GM23338 (cell line): ENCODE results near the gene YIF1A. TPM values are rescaled to one million over a fixed set of nuclear protein-coding genes. Genes with fewer than 3 reads are reported as not detected.

Experiments used
- ATAC-seq: fragments of 200-7000 bp; cut with Tn5 transposase; 3 replicates; pipeline ENCODE4 v1.9.1; 2020
- DNase-seq: peaks from one replicate; pipeline ENCODE4 v3.0.0-alpha.2; 2015; ENCODE audit warnings: low spot score
- H2AFZ ChIP-seq: fragments of 200-600 bp; sonication (generic); 2 replicates; pipeline ENCODE4 v1.8.0; 2016; ENCODE audit warnings: antibody characterized with exemption, mild to moderate bottlenecking, moderate library complexity
- H3F3A ChIP-seq: fragments of 200-600 bp; sonication (generic); replicated peaks from 2 replicates; pipeline ENCODE4 v1.8.0; 2017; ENCODE audit warnings: antibody characterized with exemption, mixed run types, low read depth
- H3K27ac ChIP-seq: fragments of 200-600 bp; sonication (generic); 2 replicates; pipeline ENCODE4 v1.6.1; 2016; ENCODE audit warnings: low read depth
- H3K27me3 ChIP-seq: fragments of 200-600 bp; sonication (generic); 2 replicates; pipeline ENCODE4 v1.8.0; 2016; ENCODE audit warnings: mild to moderate bottlenecking, mixed run types, moderate library complexity; ENCODE audit not compliant: insufficient read depth
- H3K36me3 ChIP-seq: fragments of 200-600 bp; sonication (generic); 2 replicates; pipeline ENCODE4 v1.8.0; 2016; ENCODE audit warnings: mild to moderate bottlenecking; ENCODE audit not compliant: insufficient read depth
- H3K4me1 ChIP-seq: fragments of 200-600 bp; sonication (generic); 2 replicates; pipeline ENCODE4 v1.8.0; 2016; ENCODE audit warnings: mild to moderate bottlenecking, moderate library complexity; ENCODE audit not compliant: insufficient read depth
- H3K4me2 ChIP-seq: fragments of 200-600 bp; sonication (generic); 2 replicates; pipeline ENCODE4 v1.7.1; 2017; ENCODE audit warnings: mixed run types
- H3K4me3 ChIP-seq: fragments of 200-600 bp; sonication (generic); 2 replicates; pipeline ENCODE4 v1.6.1; 2016; ENCODE audit warnings: mixed run types
- H3K79me2 ChIP-seq: fragments of 200-600 bp; sonication (generic); replicated peaks from 2 replicates; pipeline ENCODE4 v1.8.0; 2017; ENCODE audit warnings: mild to moderate bottlenecking; ENCODE audit not compliant: insufficient read depth
- H3K9me2 ChIP-seq: fragments of 200-600 bp; sonication (generic); 2 replicates; pipeline ENCODE4 v1.8.0; 2017; ENCODE audit not compliant: insufficient read depth
- H4K20me1 ChIP-seq: fragments of 200-600 bp; sonication (generic); replicated peaks from 2 replicates; pipeline ENCODE4 v1.8.0; 2017; ENCODE audit warnings: mild to moderate bottlenecking; ENCODE audit not compliant: insufficient read depth
- H3K27ac Mint-ChIP-seq: 2 replicates; pipeline ENCODE4 v1.8.0; 2020; ENCODE audit warnings: inconsistent platforms, mild to moderate bottlenecking, moderate library complexity, mixed read lengths
- H3K27me3 Mint-ChIP-seq: 3 replicates; pipeline ENCODE4 v1.8.0; 2022; ENCODE audit warnings: low read depth, mild to moderate bottlenecking, moderate library complexity, mixed read lengths, inconsistent platforms; ENCODE audit not compliant: insufficient read depth, poor library complexity
- H3K36me3 Mint-ChIP-seq: 3 replicates; pipeline ENCODE4 v1.8.0; 2021; ENCODE audit warnings: low read depth, mild to moderate bottlenecking, inconsistent platforms, moderate library complexity, mixed read lengths
- H3K4me1 Mint-ChIP-seq: 3 replicates; pipeline ENCODE4 v1.8.0; 2020; ENCODE audit warnings: mild to moderate bottlenecking, inconsistent platforms, mixed read lengths
- H3K4me3 Mint-ChIP-seq: 3 replicates; pipeline ENCODE4 v1.8.0; 2021; ENCODE audit warnings: moderate library complexity, mild to moderate bottlenecking, inconsistent platforms, mixed read lengths
- H3K9me3 Mint-ChIP-seq: 3 replicates; pipeline ENCODE4 v1.8.0; 2020; ENCODE audit warnings: moderate library complexity, mild to moderate bottlenecking, inconsistent platforms, mixed read lengths
- CREB1 ChIP-seq: fragments of 250-450 bp; sonication (Bioruptor Pico); IDR thresholded peaks from 2 replicates; pipeline ENCODE4 v1.5.0; 2020; ENCODE audit warnings: low read depth, mild to moderate bottlenecking, moderate library complexity
- CTCF ChIP-seq, 2 experiments: fragments of 200-600 bp in 1 of 2; sonication (generic) in 1 of 2; conservative IDR thresholded peaks; 2 replicates each; pipeline versions ENCODE4 v1.5.1 to v1.6.1; 2016 to 2017; ENCODE audit warnings: antibody characterized with exemption in 2 of 2, low read depth in 2 of 2, mild to moderate bottlenecking in 2 of 2, moderate library complexity in 1 of 2
- ETS1 ChIP-seq: IDR thresholded peaks from 2 replicates; pipeline ENCODE4 v1.6.1; 2016; ENCODE audit warnings: antibody characterized with exemption
- EZH2 ChIP-seq: fragments of 200-600 bp; sonication (generic); IDR thresholded peaks from one replicate; pipeline ENCODE4 v1.8.0; 2017; ENCODE audit warnings: antibody characterized with exemption, mild to moderate bottlenecking, low read depth; ENCODE audit not compliant: unreplicated experiment
- EZH2phosphoT487 ChIP-seq: fragments of 200-600 bp; sonication (generic); IDR thresholded peaks from one replicate; pipeline ENCODE4 v1.8.1; 2018; ENCODE audit warnings: antibody characterized with exemption; ENCODE audit not compliant: unreplicated experiment
- JUNB ChIP-seq: IDR thresholded peaks from one replicate; pipeline ENCODE4 v1.6.1; 2016; ENCODE audit warnings: antibody characterized with exemption; ENCODE audit not compliant: unreplicated experiment
- NANOG ChIP-seq: IDR thresholded peaks from 2 replicates; pipeline ENCODE4 v1.6.1; 2016; ENCODE audit warnings: antibody characterized with exemption, borderline replicate concordance
- POLR2AphosphoS5 ChIP-seq: IDR thresholded peaks from 2 replicates; pipeline ENCODE4 v1.6.1; 2016; ENCODE audit warnings: antibody characterized with exemption, low read depth
- REST ChIP-seq: IDR thresholded peaks from one replicate; pipeline ENCODE4 v1.6.1; 2018; ENCODE audit warnings: antibody characterized with exemption; ENCODE audit not compliant: unreplicated experiment
- ZNF114 ChIP-seq: fragments of 250-450 bp; sonication (Bioruptor Pico); IDR thresholded peaks from 2 replicates; pipeline ENCODE4 v1.5.0; 2020; ENCODE audit warnings: mild to moderate bottlenecking, moderate library complexity
- ZNF331 ChIP-seq: fragments of 250-450 bp; sonication (Bioruptor Pico); IDR thresholded peaks from 2 replicates; pipeline ENCODE4 v1.5.0; 2020; ENCODE audit warnings: low read depth, mild to moderate bottlenecking, moderate library complexity
- polyA plus RNA-seq: library from polyadenylated mRNA; unstranded; fragments of >200 nt; fragmentation: Nextera tagmentation; extraction: Ambion mirVana; gene quantifications from 2 replicates; pipeline ENCODE4 v1.2.1, GENCODE V29; 2016
- total RNA-seq: library from RNA; depleted of rRNA; stranded (reverse); fragments of >200 nt; shearing (Covaris generic); gene quantifications from 2 replicates; pipeline ENCODE4 v1.2.3, GENCODE V29; 2014

Gene YIF1A
- total and polyA plus RNA-seq, 2 experiments from 2014 or later, result 75.6 to 87.0 TPM

- H3K27ac ChIP-seq, result no peak overlapping the region
- H4K20me1 ChIP-seq, result peaks cover 8% of the 10 kb centered on the region; the same call in 1 of the 2 replicates
- TF ChIP-seq ETS1 (no peak), JUNB (no peak), REST (no peak), NANOG (no peak), ZNF331 (no peak), ZNF114 (CRISPR knock-in tag) (no peak), EZH2 (no peak), POLR2AphosphoS5 (no peak), EZH2phosphoT487 (no peak), CREB1 (CRISPR knock-in tag) (no peak), CTCF (conservative IDR thresholded peaks at IDR 0.05; ENCODE audit: low read depth in 2 of 2) (no peak)
- H3K27me3 ChIP-seq, result no peaks in the 10 kb centered on the region
- H3K4me2 ChIP-seq, result no peak overlapping the region
- 0 out of 2 replicates have a peak, but pooled peaks cover 9% of the 10 kb centered on the region for H3K36me3 ChIP-seq
- Mint-ChIP-seq H3K4me1 (peaks cover 16% of the 10 kb centered on the region), H3K9me3 (no peaks in the 10 kb centered on the region; the same call in 2 of the 3 replicates), H3K27ac (no peak overlapping the region), H3K27me3 (peaks cover 20% of the 10 kb centered on the region), H3K36me3 (peaks cover 39% of the 10 kb centered on the region), H3K4me3 (peak overlapping the region; percentile 91; the same call in 1 of the 3 replicates)
- no peak overlapping the region for H2AFZ ChIP-seq
- H3K4me1 ChIP-seq, result peaks cover 19% of the 10 kb centered on the region
- ATAC-seq (no peak), DNase-seq (no peak)
- no peak overlapping the region for H3K4me3 ChIP-seq
- peaks cover 11% of the 10 kb centered on the region; the same call in 1 of the 2 replicates for H3K79me2 ChIP-seq
- H3K9me2 ChIP-seq, result no peaks in the 10 kb centered on the region
- peaks cover 24% of the 10 kb centered on the region for H3F3A ChIP-seq
Observed at GRCh38 chr11:66259956-66260355, 29.0 kb downstream of the YIF1A start.
